Osteoblast (primary cell): Measurements from ENCODE around the gene SHC2. TPM values are rescaled to one million over a fixed set of nuclear protein-coding genes. Genes with fewer than 3 reads are reported as not detected.

ENCODE experiments used
- DNase-seq: peaks from one replicate; pipeline ENCODE4 v3.0.0; 2011; ENCODE audit warnings: low spot score, mixed read lengths; ENCODE audit not compliant: insufficient read length; ENCODE audit errors: missing footprints
- H2AFZ ChIP-seq: 2 replicates; pipeline ENCODE4 v1.6.0; 2011; ENCODE audit warnings: mild to moderate bottlenecking, low read length
- H3K27ac ChIP-seq: 2 replicates; pipeline ENCODE4 v1.5.1; 2011; ENCODE audit warnings: mild to moderate bottlenecking, low read depth, low read length, moderate library complexity
- H3K27me3 ChIP-seq: 2 replicates; pipeline ENCODE4 v1.6.0; 2012; ENCODE audit warnings: mild to moderate bottlenecking, control low read depth, inconsistent platforms, low read length, moderate library complexity; ENCODE audit not compliant: insufficient read depth
- H3K36me3 ChIP-seq: 2 replicates; pipeline ENCODE4 v1.5.1; 2011; ENCODE audit warnings: mild to moderate bottlenecking, low read length, control low read depth, moderate library complexity; ENCODE audit not compliant: insufficient read depth
- H3K4me1 ChIP-seq: 2 replicates; pipeline ENCODE4 v1.5.1; 2011; ENCODE audit warnings: mild to moderate bottlenecking, low read length, control low read depth, moderate library complexity; ENCODE audit not compliant: insufficient read depth
- H3K4me2 ChIP-seq: 2 replicates; pipeline ENCODE4 v1.6.0; 2011; ENCODE audit warnings: mild to moderate bottlenecking, low read length; ENCODE audit not compliant: insufficient read depth
- H3K4me3 ChIP-seq: fragments of 200-600 bp; sonication (generic); 3 replicates; pipeline ENCODE4 v1.5.1; 2012; ENCODE audit warnings: mild to moderate bottlenecking, low read length, inconsistent platforms; ENCODE audit not compliant: insufficient read depth
- H3K79me2 ChIP-seq: 2 replicates; pipeline ENCODE4 v1.6.0; 2012; ENCODE audit warnings: mild to moderate bottlenecking, low read length, control low read depth, inconsistent platforms; ENCODE audit not compliant: insufficient read depth
- H3K9me3 ChIP-seq: 2 replicates; pipeline ENCODE4 v1.5.1; 2011; ENCODE audit warnings: low read depth, low read length, control low read depth
- H4K20me1 ChIP-seq: 2 replicates; pipeline ENCODE4 v1.6.0; 2012; ENCODE audit warnings: mild to moderate bottlenecking, low read length, control low read depth; ENCODE audit not compliant: insufficient read depth
- total RNA-seq: library from RNA; depleted of rRNA; stranded (reverse); fragments of >200 nt; gene quantifications from 2 replicates; pipeline ENCODE4 v1.2.3, GENCODE V29; 2012
- TF ChIP-seq, protein P1 (sequence below): IDR thresholded peaks from 2 replicates; pipeline ENCODE4 v1.5.1; 2011; ENCODE audit warnings: mild to moderate bottlenecking, low read depth, low read length, moderate library complexity; ENCODE audit errors: extremely low read depth

SHC2 gene
- total RNA-seq, 1 donor: 0.36 TPM

DNA sequence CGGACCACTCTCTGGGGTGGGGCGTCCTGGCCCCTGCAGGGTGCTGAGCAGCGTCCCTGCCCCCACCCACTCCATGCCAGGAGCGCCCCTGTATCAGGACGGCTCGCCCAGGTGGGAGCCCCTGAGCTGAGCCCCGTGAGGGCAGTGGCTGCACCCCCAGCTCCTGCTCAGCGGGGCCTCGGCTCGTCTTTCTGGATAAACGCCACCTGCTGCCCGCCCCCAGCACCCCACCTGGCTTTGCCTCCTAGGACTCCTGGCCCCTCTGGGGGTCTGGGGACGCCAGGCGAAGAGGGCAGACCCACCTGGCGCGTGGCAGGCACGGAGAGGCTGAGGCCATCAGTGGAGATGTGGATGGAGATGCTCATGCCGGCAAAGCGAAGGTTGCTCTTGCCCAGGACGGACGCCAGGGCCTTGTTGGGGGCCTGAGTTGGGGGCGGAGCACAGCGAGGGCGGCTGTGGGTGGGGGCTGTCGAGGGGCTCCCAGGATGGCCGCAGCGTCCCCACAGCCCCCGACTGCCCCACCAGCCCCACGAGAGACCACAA, 22.3 kb downstream of the SHC2 start:
- no peaks in the 10 kb centered on the region for H3K27me3 ChIP-seq
- no peaks in the 10 kb centered on the region for H4K20me1 ChIP-seq
- H3K27ac ChIP-seq: no peak overlapping the region
- no peaks in the 10 kb centered on the region for H3K36me3 ChIP-seq
- H2AFZ ChIP-seq: no peak overlapping the region
- TF ChIP-seq, protein P1, sequence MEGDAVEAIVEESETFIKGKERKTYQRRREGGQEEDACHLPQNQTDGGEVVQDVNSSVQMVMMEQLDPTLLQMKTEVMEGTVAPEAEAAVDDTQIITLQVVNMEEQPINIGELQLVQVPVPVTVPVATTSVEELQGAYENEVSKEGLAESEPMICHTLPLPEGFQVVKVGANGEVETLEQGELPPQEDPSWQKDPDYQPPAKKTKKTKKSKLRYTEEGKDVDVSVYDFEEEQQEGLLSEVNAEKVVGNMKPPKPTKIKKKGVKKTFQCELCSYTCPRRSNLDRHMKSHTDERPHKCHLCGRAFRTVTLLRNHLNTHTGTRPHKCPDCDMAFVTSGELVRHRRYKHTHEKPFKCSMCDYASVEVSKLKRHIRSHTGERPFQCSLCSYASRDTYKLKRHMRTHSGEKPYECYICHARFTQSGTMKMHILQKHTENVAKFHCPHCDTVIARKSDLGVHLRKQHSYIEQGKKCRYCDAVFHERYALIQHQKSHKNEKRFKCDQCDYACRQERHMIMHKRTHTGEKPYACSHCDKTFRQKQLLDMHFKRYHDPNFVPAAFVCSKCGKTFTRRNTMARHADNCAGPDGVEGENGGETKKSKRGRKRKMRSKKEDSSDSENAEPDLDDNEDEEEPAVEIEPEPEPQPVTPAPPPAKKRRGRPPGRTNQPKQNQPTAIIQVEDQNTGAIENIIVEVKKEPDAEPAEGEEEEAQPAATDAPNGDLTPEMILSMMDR: no peak
- no peaks in the 10 kb centered on the region for H3K79me2 ChIP-seq
- no peaks in the 10 kb centered on the region for H3K4me1 ChIP-seq
- no peaks in the 10 kb centered on the region for H3K9me3 ChIP-seq
- DNase-seq: no peak
- no peak overlapping the region for H3K4me3 ChIP-seq
- no peak overlapping the region for H3K4me2 ChIP-seq

DNA sequence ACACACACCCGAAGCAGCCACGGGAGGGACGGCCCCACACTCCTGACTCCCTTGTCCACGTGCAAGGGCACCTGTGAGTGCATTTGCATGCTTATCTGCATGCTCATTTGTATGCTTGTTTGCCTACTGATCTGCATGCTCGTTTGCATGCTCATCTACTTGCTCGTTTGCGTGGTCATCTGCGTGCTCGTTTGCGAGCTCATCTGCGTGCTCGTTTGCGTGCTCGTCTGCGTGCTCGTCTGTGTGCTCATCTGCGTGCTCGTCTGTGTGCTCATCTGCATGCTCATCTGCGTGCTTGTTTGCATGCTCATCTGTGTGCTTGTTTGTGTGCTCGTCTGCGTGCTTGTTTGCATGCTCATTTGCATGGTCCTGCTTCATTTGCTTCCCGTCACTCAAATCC, 23.8 kb downstream of the SHC2 start:
- H4K20me1 ChIP-seq: no peaks in the 10 kb centered on the region

DNA sequence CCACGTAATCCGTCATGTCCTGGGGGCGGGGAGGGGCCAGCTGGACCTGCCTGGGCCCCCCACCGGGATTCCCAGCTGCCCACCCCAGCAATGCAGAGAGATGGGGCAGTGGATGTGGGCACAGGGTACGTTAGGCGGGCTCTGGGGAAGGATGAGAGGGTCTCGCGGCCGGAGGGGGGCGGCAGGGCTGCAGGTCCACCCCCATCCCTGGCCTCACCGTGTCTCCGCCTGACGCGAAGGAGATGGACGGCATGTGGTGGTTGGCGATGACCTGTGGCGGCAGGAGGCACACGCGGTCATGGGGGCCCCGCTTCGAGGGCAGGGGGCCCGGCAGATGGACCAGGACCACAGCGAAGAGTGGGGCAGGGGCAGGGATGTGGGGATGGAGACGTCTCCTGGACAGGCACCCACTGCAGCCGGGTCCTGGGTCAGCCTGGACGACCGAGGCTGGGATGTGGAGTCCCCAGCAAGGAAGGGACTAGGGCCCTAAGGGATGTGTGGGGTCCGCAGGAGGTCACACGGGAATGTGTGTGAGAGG, 24.4 kb downstream of the SHC2 start:
- Histone ChIP-seq H3K27me3 (no peaks in the 10 kb centered on the region), H4K20me1 (no peaks in the 10 kb centered on the region), H3K4me1 (no peaks in the 10 kb centered on the region), H3K79me2 (no peaks in the 10 kb centered on the region), H3K36me3 (no peaks in the 10 kb centered on the region), H3K27ac (no peak overlapping the region), H3K9me3 (no peaks in the 10 kb centered on the region), H3K4me2 (no peak overlapping the region), H3K4me3 (no peak overlapping the region), H2AFZ (no peak overlapping the region)
- DNase-seq: no peak
- TF ChIP-seq, protein P1: no peak

More for the DNA sequence above, 23.8 kb downstream of the SHC2 start:
- TF ChIP-seq, protein P1: no peak
- Histone ChIP-seq H3K4me1 (no peaks in the 10 kb centered on the region), H3K36me3 (no peaks in the 10 kb centered on the region), H3K4me3 (no peak overlapping the region), H3K27ac (no peak overlapping the region), H3K27me3 (no peaks in the 10 kb centered on the region), H3K79me2 (no peaks in the 10 kb centered on the region), H3K9me3 (no peaks in the 10 kb centered on the region), H3K4me2 (no peak overlapping the region), H2AFZ (no peak overlapping the region)
- DNase-seq: no peak

DNA sequence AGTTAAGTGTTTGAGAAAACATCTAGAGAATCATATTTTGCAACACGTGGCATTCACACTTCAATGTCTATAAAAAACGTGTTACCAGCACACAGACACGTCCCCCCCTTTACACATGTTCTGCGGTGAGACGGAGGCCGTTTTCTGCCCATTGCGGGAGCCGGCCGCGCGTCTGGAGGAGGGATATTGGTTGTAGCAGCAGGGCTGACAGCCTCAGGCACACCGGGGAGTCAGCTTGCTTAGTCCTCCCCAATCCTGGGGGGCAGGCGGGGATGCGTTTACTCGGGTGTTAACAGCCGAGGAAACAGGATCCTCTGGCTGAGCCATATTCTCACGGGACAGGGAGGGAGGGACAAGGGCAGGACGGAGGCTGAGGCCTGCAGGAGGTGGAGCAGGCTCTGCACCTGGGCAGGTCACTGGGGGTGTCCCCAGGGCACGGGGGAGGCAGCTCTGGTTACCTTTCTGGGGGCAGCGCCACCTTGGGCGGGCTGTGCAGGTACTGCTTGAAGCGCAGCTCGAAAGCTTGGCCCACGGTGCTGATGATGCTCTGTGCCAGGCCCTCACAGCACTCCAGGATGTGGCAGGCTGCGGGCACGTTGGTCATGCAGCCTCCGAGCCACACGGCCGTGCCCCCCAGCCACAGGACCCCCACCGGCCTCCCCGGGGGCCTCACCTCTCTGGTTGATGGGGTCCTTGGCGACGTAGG, 25.0 kb downstream of the SHC2 start:
- H3K4me1 ChIP-seq: no peaks in the 10 kb centered on the region
- H4K20me1 ChIP-seq: no peaks in the 10 kb centered on the region
- H2AFZ ChIP-seq: no peak overlapping the region
- TF ChIP-seq, protein P1: no peak
- H3K27ac ChIP-seq: no peak overlapping the region
- no peaks in the 10 kb centered on the region for H3K9me3 ChIP-seq
- no peaks in the 10 kb centered on the region for H3K27me3 ChIP-seq
- H3K79me2 ChIP-seq: no peaks in the 10 kb centered on the region
- H3K4me3 ChIP-seq: no peak overlapping the region
- DNase-seq: no peak
- no peaks in the 10 kb centered on the region for H3K36me3 ChIP-seq
- no peak overlapping the region for H3K4me2 ChIP-seq
